ENCODE measurements around the gene MYO1E.
"Not testable (repeated sequence)": the region's sequence is repeated elsewhere in the genome, so short reads cannot be mapped to it uniquely, and the experiment has no call there.

MYO1E gene

DNA sequence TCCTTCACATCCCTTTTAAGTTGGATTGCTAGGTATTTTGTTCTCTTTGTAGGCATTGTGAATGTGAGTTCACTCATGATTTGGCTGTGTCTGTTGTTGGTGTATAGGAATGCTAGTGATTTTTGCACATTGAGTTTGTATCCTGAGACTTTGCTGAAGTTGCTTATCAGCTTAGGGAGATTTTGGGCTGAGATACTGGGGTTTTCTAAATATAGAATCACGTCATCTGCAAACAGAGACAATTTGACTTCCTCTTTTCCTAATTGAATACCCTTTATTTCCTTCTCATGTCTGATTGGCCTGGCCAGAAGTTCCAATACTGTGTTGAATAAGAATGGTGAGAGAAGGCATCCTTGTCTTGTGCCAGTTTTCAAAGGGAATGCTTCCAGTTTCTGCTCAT is 245.4 kb downstream of the MYO1E start:
- DNase-seq (ENCODE audit: low read depth) = not testable (repeated sequence)

DNA sequence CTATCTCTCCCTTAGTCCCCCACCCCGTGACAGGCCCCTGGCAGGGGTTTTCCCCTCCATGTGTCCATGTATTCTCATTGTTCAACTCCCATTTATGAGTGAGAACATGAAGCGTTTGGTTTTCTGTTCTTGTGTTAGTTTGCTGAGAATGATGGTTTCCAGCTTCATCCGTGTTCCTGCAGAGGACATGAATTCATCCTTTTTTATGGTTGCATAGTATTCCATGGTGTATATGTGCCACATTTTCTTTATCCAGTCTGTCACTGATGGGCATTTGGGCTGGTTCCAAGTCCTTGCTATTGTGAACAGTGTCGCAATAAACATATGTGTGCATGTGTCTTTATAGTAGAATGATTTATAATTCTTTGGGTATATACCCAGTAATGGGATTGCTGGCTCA is 247.0 kb downstream of the MYO1E start:
- DNase-seq (ENCODE audit: low read depth) = not testable (repeated sequence)

DNA sequence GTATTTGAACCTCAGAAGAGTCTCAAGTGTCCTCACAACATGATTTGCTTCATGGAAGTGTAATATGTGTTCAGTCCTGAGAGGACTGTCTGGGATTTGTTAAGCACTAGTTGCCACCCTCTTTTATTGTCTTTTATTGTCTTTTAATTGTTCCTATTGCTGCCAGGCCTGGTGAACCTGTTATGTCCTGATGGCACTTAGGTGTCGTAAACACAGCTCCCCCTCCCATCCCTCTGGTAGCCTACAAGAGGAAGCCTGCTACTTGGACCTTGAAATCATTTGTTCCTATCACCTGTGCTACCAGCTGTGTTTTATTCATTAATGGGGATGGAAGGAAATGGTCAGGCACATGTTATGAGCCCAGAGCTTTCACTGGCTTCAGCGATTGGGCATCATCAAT is 248.4 kb downstream of the MYO1E start:
- DNase-seq (ENCODE audit: low read depth) = no peak

DNA sequence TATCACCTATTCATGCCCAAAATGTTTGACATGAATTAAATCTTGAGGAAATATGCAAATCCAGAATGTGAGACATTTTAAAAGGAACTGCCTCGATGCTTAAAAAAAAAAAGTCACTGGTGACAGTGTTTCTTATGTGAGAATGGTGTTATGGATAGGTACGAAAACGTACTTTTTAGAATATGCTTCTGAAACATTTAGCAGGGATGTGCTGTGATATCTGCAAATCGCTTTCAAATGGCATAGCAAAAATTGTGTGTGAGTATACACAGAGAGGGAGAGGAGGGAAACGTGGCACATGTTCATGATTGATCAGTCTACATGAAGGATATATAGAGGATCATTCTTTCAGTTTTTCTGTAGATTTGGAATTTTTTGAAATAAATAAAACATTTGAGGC is 251.7 kb downstream of the MYO1E start:
- no peak for DNase-seq (ENCODE audit: low read depth)

DNA sequence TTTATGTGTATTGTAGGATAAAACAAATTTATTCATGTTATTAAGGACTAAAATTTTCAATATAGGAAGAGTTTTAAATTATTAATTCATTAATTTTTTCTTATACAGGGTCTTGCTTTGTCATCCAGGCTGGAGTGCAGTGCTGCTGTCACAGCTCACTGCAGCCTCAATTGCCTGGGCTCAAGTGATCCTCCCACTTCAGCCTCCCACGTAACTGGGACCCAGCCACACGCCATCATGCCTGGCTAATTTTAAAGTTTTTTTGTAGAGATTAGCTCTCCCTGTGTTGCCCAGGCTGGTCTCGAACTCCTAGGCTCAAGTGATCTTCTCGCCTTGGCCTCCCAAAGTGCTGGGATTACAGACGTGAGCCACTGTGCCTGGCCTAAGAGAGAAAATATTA is 253.0 kb downstream of the MYO1E start:
- no peak for DNase-seq (ENCODE audit: low read depth)

DNA sequence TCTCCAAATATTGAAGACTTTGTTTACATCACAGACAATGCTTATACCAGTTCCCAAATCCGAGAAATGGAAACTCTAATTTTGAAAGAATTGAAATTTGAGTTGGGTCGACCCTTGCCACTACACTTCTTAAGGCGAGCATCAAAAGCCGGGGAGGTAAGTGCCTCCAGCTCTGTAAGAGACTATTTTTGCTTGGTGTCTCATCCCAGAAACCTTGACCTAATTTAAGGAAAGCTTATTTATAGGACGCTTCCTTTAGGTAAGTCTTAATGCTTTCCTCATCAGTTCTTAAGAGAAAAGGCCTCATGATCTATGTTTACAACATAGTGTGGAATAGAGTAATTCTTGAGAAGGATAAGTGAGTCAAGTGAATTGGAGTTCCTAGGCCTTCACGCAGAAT is 255.9 kb downstream of the MYO1E start:
- no peak for DNase-seq (ENCODE audit: low read depth)

DNA sequence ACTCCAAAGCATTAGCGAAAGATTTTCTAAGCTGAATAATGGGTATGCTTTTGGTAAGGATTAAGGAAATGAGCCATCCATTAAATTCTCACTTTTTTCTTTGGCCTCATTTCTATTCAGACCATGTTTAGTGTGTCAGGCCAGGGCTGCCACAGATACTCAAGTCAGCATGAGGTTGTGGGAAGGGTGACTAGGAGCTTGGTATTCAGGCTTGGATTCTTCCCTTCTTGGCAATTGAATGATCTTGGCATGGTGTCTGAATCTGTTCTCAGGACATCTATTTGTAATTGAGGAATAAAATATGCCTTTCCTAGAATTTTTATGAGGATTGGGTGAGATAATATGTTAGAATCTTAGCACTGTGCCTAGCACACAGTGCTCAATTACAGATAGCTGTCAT is 256.5 kb downstream of the MYO1E start:
- DNase-seq (ENCODE audit: low read depth) = no peak

DNA sequence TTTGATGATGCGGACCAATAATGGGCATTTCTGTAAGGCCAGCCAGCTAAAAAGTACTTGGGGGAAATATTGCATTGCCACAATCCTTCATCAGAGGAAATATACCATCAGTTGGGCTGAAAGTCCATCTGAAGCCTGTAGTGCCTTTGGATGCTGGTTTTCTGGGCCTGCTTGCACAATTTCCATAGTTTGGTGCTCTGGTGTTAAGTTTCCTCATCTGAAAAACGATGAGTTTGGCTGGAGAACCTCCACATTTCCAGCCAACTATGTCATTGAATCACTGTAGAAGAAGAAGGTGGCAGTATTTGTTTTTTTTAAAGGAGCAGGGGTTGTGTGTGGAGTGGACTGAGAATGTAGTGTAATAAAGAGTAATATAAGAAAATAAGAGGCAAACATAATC is 257.6 kb downstream of the MYO1E start:
- no peak for DNase-seq (ENCODE audit: low read depth)

DNA sequence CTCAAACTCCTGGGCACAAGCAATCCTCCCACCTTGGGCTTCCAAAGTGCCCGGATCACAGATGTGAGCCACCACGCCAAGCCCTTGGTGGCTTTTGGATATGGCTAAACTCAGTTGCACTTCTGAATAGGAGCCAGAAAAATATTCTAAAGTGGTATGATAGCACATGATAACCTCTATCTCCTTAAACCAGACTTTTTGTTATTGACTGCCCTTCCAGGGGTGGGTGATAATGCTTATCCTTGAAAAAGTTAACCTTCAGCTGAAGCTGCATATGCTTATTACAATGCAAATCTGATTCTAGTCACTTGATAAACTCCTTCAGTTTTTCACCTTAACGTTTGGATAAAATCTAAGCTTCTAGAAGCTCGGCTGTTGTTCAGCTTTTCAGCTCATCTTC is 261.4 kb downstream of the MYO1E start:
- no peak for DNase-seq (ENCODE audit: low read depth)

DNA sequence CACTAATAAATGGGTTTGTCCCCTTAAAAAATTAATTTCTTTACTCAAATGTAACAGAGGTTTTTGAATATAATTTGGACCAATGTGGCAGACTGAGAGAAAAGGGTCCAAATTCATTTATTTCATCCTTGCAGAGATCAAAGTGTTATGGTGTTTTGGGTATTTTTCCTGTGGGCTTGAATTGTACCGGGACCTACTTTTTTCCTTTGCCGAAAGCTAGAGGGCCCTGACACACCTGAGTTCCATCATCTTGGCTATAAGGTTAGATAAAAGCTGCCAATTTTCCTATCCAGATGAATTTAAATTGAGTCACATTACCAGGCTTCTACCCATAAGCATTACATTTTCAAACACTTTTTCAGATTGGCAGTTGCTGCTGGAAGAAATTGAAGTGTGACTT is 266.8 kb downstream of the MYO1E start:
- DNase-seq (ENCODE audit: low read depth) = no peak

DNA sequence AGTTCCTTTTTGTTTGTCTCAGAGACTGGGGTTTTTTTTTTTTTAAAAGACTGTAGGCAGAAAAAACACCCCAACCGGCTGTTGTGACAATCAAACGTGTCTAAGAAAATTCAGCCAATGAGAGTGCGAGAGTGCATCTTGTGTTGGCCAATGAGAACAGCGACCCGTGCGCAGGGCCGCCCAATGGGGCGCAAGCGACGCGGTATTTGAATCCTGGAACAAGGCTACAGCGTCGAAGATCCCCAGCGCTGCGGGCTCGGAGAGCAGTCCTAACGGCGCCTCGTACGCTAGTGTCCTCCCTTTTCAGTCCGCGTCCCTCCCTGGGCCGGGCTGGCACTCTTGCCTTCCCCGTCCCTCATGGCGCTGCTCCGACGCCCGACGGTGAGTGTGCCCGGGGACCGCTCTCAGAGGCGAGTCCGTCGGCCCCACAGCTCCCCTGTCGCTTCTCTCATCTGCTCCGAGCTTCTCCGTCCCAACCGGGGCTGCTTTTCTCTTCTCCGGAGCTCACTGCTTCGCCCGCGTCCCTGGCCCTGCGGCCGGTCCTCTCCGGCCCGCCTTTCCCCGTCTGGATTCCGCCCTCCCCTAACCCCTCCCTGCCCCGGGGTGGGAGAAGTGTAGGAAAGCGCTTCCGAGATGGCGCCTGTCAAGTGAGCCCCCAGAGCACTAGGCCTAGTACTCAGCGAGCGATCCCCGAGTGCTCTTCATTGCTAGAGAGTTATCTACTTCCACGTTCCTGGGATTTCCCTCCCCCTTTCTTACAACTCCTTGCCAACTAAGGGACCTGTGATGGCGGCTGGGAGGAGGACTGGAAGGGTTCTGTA is 267.5 kb downstream of the MYO1E start, which contains the start of gene CCNB2:
TSS of gene CCNB2 (plus strand) at position 235 of the 821 bp plus-strand sequence. CDS start at position 358, 123 bp downstream.
- DNase-seq (ENCODE audit: low read depth) = peak; percentile 72

DNA sequence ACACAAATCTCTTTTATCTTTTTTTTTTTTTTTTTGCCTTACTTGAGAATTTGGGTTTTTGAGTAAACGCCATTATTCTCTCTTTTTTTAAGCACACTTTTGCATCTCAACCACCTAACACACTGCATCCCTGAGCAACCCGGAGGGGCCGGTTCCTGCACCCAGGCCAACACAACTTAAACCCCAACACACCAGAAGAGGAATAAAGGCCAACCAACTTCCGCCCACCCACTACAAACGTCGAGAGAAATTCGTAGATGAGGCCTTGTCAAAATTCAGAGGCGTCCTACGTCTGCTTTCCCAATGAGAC is 268.1 kb downstream of the MYO1E start:
- no peak for DNase-seq (ENCODE audit: low read depth)

DNA sequence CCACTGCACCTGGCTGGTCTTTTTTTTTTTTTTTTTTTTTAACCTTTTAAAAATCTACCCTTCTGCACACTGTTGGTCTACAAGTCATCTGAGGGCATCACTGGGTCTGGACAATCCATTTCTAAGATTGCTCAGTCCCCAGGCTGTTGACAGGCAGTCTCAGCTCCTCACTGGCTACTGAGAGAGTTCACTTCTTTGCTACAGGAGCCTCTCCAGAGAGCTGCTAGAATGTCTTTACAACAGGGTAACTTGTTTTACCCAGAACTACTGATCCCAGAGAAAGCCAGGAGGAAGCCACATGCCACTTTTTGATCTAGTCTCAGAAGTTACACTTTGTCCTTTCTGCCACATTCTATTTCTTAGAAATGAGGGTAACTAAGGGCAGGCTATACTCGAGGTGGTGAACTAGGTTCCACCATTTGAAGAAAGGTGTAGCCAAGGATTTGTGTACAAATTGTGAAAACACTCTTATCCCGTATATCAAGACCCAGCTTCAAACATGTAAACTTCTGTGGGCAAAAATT is 273.4 kb downstream of the MYO1E start:
- no peak for DNase-seq (ENCODE audit: low read depth)

DNA sequence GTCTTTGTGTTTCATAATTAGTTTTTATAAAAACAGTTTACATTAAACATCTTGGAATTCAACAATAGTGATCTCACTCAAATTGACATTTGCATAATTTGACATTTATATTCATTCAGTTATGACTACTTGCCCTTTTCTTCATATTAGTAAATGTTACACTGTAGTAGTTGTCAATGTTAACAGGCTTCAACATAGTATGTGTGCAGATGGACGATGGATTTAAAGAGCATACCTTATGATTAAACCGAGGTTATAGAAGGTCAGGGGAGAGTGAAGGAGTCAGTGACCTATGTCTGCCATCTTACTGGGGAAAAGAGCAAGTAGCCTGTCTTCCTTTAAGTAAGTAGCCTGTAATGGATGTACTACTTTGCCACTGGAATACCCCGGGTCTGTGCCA is 276.2 kb downstream of the MYO1E start:
- DNase-seq (ENCODE audit: low read depth) = no peak

DNA sequence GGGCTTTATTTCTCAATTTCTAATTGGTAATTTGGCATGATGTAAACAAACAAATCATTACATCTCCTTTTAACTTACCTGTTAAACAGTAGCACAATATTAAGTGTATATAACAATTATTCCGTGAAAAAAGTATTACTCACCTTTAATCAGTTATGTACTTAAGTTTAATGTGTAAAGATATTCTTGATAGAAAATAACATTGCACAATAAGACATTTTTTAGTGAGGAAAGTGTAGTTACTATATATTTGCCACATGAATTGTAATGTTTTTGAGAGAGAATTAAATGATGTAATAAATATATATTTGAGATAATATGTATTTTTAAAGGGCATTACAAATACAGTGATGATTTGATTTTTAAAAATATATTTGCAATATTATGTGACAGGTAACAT is 278.6 kb downstream of the MYO1E start:
- DNase-seq (ENCODE audit: low read depth) = no peak

DNA sequence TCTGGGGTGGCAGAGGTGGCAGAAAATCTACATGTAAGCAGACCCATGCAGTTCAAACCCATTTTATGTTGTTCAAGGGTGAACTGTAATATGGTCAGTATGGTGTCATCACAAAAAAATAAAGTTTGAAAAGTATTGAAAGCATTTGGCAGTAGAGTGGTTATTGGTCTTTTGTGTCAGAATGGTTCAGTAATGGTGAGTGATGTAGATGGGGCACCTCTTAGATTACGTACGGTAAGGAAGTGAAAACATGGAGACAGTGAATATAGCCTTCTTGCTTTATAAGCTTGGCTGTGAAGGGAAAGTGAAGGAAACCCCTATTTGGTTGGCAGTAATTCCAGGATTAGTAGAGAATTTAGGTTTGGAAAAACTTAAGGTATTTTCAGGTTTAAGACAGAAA is 284.9 kb downstream of the MYO1E start:
- no peak for DNase-seq (ENCODE audit: low read depth)
